ENCODE results near the gene NPM1. TPM values are rescaled to one million over a fixed set of nuclear protein-coding genes. Genes with fewer than 3 reads are reported as not detected.
A peak's percentile ranks its signal among the peaks of the same experiment; 100 is the strongest.

Gene NPM1
- total RNA-seq, 2 donors from 2014 or later: 1,997 to 2,127 TPM

DNA sequence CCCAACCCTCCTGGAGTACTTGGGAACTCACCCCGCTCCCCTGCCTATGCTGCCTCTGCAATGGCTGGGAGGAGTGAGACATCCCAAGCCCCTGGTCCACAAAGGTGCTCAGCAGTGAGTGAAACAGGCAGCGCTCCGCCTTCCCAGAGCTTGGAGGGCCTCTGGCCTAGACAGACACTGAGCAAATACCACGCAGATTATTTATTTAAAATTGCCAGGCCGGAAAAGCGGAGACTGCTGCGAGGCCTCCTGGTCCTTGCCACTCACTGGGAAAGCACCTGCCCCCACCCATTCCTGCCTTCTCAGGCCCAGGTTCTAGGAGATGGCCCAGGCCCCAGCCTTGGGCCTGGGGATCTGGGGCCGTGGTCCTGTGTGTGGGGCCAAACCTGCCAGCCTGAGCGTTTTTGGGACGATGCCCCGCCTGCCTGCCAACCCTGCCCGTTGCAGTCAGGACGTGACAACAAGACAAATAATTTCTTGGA, 49.2 kb downstream of the NPM1 start:
- Mint-ChIP-seq H3K4me3 (no peak overlapping the region), H3K27me3 (ENCODE audit: insufficient read depth) (no peaks in the 10 kb centered on the region), H3K27ac (no peak overlapping the region), H3K36me3 (ENCODE audit: low read depth) (no peaks in the 10 kb centered on the region), H3K4me1 (peaks cover 12% of the 10 kb centered on the region), H3K9me3 (no peaks in the 10 kb centered on the region)
- Histone ChIP-seq H3K36me3 (ENCODE audit: control insufficient read depth, insufficient read depth, low read length) (no peaks in the 10 kb centered on the region), H3K9me3 (ENCODE audit: control insufficient read depth, low read length) (no peaks in the 10 kb centered on the region), H3K27me3 (ENCODE audit: control insufficient read depth, insufficient read depth, low read length, poor library complexity, severe bottlenecking) (no peaks in the 10 kb centered on the region), H3K4me3 (ENCODE audit: low read length) (no peak overlapping the region), H3K4me1 (ENCODE audit: control insufficient read depth, insufficient read depth, low read length) (no peaks in the 10 kb centered on the region), H3K27ac (ENCODE audit: low read depth, low read length) (peak overlapping the region; percentile 85), H3K9ac (ENCODE audit: extremely low read depth, low read length, poor library complexity, severe bottlenecking) (no peak overlapping the region)
- DNase-seq: no peak
- TF ChIP-seq, protein P1, sequence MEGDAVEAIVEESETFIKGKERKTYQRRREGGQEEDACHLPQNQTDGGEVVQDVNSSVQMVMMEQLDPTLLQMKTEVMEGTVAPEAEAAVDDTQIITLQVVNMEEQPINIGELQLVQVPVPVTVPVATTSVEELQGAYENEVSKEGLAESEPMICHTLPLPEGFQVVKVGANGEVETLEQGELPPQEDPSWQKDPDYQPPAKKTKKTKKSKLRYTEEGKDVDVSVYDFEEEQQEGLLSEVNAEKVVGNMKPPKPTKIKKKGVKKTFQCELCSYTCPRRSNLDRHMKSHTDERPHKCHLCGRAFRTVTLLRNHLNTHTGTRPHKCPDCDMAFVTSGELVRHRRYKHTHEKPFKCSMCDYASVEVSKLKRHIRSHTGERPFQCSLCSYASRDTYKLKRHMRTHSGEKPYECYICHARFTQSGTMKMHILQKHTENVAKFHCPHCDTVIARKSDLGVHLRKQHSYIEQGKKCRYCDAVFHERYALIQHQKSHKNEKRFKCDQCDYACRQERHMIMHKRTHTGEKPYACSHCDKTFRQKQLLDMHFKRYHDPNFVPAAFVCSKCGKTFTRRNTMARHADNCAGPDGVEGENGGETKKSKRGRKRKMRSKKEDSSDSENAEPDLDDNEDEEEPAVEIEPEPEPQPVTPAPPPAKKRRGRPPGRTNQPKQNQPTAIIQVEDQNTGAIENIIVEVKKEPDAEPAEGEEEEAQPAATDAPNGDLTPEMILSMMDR (conservative IDR thresholded peaks at IDR 0.05): no peak
- 90 to 94% methylated on average over 6 to 13 of the region's 13 CpGs for WGBS, 2 experiments (ENCODE audit: insufficient coverage in 1 of 2, insufficient read length in 1 of 2)

DNA sequence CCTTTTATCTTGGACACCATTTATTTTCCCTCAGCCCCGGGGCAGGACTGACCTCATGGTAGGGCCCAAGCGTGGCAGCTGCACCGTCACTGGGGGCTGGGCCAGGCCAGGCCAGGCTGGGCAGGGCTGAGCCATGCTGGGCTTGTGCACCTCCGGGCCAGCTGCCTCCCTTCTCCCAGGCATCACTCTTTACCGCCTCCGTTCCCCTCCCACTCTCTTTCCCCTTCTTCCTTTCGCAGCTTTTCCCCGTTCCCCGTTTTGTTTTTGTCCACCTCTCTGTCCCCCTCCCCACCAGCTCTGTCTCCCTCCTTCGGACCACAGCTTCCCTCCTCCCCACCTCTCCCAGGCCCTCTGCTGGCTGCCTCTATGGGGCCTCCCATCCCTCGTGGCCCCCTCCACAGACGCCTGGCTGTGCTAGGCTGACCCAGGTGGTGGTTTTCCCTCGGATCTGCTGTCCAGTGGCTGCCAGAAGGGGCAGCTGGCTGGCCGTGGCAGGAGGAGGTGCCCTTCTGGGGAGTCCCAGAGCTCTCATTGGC, 49.7 kb downstream of the NPM1 start:
- Mint-ChIP-seq H3K4me1 (peaks cover 12% of the 10 kb centered on the region), H3K27ac (no peak overlapping the region), H3K27me3 (ENCODE audit: insufficient read depth) (no peaks in the 10 kb centered on the region), H3K4me3 (no peak overlapping the region), H3K9me3 (no peaks in the 10 kb centered on the region), H3K36me3 (ENCODE audit: low read depth) (no peaks in the 10 kb centered on the region)
- peak overlapping the region; percentile 85 for H3K27ac ChIP-seq (ENCODE audit: low read depth, low read length)
- peak; percentile 67 for DNase-seq
- H3K36me3 ChIP-seq (ENCODE audit: control insufficient read depth, insufficient read depth, low read length): no peaks in the 10 kb centered on the region
- H3K4me3 ChIP-seq (ENCODE audit: low read length): no peak overlapping the region
- H3K9me3 ChIP-seq (ENCODE audit: control insufficient read depth, low read length): no peaks in the 10 kb centered on the region
- 59 to 69% methylated on average over 11 to 14 of the region's 14 CpGs for WGBS, 2 experiments (ENCODE audit: insufficient coverage in 1 of 2, insufficient read length in 1 of 2)
- TF ChIP-seq, protein P1 (conservative IDR thresholded peaks at IDR 0.05): peak; percentile 28
- no peaks in the 10 kb centered on the region for H3K4me1 ChIP-seq (ENCODE audit: control insufficient read depth, insufficient read depth, low read length)
- no peak overlapping the region for H3K9ac ChIP-seq (ENCODE audit: extremely low read depth, low read length, poor library complexity, severe bottlenecking)
- no peaks in the 10 kb centered on the region for H3K27me3 ChIP-seq (ENCODE audit: control insufficient read depth, insufficient read depth, low read length, poor library complexity, severe bottlenecking)

DNA sequence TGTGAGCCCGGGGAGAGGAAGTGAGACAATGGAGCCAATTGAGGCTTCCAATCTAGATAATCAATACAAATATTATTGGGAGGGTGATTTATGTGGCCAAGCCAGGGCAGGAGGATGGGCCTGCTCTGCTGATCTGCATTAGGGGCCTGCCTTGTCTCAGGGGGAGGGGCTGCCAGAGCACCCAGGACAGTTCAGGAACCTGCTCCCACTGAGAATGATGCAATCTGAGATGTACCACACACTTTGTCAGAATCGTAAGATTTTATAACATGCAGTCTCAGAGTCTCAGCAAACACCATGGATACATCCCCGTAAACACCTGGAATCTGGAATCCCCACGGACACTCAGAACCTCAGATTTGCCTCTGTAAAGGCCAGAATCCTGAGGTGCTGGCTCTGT, 51.1 kb downstream of the NPM1 start:
- H3K27ac Mint-ChIP-seq: no peak overlapping the region
- Histone ChIP-seq H3K27ac (ENCODE audit: low read depth, low read length) (no peak overlapping the region), H3K36me3 (ENCODE audit: control insufficient read depth, insufficient read depth, low read length) (no peaks in the 10 kb centered on the region), H3K4me3 (ENCODE audit: low read length) (no peak overlapping the region), H3K4me1 (ENCODE audit: control insufficient read depth, insufficient read depth, low read length) (no peaks in the 10 kb centered on the region), H3K9me3 (ENCODE audit: control insufficient read depth, low read length) (no peaks in the 10 kb centered on the region), H3K9ac (ENCODE audit: extremely low read depth, low read length, poor library complexity, severe bottlenecking) (no peak overlapping the region), H3K27me3 (ENCODE audit: control insufficient read depth, insufficient read depth, low read length, poor library complexity, severe bottlenecking) (no peaks in the 10 kb centered on the region)
- TF ChIP-seq, protein P1 (conservative IDR thresholded peaks at IDR 0.05): no peak
- 89 to 93% methylated on average over 3 to 4 of the region's 4 CpGs for WGBS, 2 experiments (ENCODE audit: insufficient coverage in 1 of 2, insufficient read length in 1 of 2)
- no peak overlapping the region for H3K4me3 Mint-ChIP-seq
- no peaks in the 10 kb centered on the region for H3K9me3 Mint-ChIP-seq
- peaks cover 8% of the 10 kb centered on the region for H3K4me1 Mint-ChIP-seq
- no peak for DNase-seq
- H3K27me3 Mint-ChIP-seq (ENCODE audit: insufficient read depth): no peaks in the 10 kb centered on the region
- H3K36me3 Mint-ChIP-seq (ENCODE audit: low read depth): no peaks in the 10 kb centered on the region
